Measurements from ENCODE around the gene FNDC3B.

DNA sequence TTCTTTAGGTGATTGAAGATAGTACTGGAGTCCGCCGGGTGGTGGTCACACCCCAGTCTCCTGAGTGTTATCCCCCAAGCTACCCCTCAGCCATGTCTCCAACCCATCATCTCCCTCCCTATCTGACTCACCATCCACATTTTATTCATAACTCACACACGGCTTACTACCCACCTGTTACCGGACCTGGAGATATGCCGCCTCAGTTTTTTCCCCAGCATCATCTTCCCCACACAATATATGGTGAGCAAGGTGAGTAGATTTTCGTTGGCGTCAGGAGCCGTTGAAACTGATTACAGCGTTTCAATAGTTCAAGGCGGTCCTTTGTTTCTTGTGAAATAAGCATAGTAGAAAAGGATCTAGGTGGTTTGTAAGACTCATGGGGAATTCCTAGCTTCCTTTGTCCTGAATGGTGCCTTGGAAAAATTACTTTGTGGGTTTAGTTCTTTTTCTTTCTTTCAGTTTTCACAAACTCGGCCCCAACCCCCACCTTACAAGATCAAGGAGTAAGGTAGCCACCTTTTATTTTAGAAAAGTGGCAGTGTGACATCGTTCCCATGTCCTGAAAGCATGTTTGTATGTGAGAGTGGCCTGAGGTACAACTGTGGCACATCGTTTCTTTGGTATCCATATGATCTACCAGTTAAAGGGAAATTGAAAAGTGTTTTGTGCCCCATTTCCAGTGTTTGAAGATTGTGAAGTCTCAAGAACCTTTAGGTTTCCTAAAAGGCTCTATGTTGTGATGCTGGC is 208.3 kb downstream of the FNDC3B start:
- TF ChIP-seq, protein P1, sequence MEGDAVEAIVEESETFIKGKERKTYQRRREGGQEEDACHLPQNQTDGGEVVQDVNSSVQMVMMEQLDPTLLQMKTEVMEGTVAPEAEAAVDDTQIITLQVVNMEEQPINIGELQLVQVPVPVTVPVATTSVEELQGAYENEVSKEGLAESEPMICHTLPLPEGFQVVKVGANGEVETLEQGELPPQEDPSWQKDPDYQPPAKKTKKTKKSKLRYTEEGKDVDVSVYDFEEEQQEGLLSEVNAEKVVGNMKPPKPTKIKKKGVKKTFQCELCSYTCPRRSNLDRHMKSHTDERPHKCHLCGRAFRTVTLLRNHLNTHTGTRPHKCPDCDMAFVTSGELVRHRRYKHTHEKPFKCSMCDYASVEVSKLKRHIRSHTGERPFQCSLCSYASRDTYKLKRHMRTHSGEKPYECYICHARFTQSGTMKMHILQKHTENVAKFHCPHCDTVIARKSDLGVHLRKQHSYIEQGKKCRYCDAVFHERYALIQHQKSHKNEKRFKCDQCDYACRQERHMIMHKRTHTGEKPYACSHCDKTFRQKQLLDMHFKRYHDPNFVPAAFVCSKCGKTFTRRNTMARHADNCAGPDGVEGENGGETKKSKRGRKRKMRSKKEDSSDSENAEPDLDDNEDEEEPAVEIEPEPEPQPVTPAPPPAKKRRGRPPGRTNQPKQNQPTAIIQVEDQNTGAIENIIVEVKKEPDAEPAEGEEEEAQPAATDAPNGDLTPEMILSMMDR (IDR thresholded peaks at IDR 0.05): no peak
- TF ChIP-seq EZH2phosphoT487 (IDR thresholded peaks at IDR 0.05) (no peak), EZH2 (IDR thresholded peaks at IDR 0.05) (no peak)

Measured in neural progenitor cell (in vitro differentiated cells).